ENCODE measurements around the gene CFAP52.
"Not testable (repeated sequence)": the region's sequence is repeated elsewhere in the genome, so short reads cannot be mapped to it uniquely, and the experiment has no call there.

CFAP52 gene, protein sequence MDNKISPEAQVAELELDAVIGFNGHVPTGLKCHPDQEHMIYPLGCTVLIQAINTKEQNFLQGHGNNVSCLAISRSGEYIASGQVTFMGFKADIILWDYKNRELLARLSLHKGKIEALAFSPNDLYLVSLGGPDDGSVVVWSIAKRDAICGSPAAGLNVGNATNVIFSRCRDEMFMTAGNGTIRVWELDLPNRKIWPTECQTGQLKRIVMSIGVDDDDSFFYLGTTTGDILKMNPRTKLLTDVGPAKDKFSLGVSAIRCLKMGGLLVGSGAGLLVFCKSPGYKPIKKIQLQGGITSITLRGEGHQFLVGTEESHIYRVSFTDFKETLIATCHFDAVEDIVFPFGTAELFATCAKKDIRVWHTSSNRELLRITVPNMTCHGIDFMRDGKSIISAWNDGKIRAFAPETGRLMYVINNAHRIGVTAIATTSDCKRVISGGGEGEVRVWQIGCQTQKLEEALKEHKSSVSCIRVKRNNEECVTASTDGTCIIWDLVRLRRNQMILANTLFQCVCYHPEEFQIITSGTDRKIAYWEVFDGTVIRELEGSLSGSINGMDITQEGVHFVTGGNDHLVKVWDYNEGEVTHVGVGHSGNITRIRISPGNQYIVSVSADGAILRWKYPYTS

DNA sequence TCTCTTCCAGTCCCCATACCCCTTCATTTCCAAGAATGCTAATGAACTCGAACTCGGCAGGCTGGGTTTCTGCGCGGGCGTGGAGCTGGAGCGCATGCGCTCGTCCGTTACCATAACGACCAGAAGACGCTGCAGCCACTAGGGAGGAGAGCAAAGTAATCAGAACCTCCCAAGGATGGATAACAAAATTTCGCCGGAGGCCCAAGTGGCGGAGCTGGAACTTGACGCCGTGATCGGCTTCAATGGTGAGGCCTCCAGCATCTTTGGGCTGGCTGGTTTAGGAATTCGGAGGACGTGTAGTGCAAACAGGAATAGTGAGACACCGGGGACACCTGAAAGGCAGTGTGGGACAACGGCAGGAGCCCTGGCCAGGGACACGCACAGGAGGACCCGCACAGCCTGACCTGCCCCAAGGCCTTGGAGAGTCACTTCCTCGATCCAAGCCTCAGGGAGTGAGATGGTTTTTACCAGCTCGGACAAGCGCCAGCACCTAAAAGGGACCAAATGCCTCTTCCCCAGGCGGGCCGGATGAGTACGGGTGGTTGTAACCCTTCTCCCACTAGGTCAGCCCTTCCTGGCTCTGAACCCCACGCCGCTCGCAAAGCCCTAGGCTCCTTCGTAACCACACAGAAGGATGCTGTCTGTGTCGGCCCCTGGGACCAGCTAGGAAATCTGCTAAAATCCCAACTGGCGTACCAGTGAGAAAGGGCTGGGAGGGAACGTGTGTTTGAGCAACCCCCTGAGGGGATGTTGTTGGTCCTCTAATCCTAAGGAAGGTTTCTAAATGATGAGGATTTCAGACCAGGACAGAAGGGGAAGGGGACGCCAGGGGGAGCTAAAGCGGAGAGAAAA is at the start of gene CFAP52:
TSS of gene CFAP52 (plus strand) at position 122 of the 852 bp plus-strand sequence. CDS start at position 176, 54 bp downstream.
- no peak for DNase-seq

DNA sequence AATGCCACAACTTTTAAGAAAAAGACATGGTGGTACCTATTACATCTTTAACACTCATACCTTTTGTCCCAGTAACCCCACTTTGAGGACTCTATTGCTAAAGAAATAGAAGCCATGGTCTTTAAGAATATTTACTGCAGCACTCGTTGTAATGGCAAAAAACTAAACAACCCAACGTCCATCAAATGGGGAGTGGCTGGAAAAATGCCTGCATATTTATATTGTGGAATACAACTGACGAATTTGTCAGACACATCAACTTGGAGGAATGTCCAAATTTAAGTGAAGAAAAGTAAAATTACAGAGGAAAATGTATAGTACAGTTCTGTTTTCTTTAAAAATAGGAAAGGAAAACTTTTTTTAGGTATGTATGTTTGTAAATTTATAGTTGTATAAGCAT is 48.7 kb upstream of the CFAP52 start:
- no peak for DNase-seq

DNA sequence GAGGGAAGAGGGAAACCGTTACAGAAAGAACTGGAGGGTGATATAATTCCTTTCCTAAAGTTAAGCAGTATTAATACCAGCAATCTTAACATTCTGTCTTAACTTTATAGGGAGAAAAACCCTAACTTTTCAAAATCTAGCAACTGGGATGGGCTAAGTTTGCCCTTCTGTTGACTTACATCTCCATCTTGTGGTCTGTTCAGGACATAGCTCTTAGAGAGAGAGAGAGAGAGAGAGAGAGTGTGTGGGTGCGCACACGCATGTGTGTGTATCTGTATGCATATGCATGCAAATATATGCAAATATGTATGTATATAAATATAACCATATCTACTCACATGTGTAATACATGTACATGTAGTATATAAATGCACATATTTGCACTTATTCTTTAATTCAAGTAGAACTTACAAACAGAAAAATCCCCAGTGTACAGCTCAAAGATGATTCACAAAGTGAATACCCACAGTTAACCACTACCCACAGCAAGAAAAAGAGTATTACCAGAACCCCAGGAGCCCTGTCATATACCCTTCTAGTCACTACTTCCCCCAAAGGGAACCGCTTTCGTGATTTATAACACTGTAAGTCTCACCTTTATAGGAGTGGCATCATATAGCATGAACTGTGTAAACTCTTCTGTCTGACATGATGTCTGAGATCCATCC is 47.3 kb upstream of the CFAP52 start:
- no peak for DNase-seq

DNA sequence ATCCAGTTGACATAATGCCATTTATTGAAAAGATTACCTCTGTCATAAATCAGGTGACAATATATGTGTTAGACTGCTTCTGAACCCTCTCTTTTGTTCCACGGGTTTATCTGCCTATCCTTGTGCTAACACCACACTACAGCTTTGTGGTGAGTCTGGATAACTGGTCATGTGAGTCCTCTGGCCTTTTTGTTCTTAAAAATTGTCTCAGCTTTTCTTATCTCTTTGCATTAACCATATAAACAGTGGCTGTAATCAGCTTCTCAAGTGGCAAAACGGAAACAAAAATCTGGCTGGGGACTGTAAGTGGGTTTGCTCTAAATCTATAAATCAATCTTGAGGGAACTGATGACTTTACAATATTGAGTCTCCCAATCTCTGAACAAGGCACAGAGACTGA is 45.4 kb upstream of the CFAP52 start:
- DNase-seq: no peak

DNA sequence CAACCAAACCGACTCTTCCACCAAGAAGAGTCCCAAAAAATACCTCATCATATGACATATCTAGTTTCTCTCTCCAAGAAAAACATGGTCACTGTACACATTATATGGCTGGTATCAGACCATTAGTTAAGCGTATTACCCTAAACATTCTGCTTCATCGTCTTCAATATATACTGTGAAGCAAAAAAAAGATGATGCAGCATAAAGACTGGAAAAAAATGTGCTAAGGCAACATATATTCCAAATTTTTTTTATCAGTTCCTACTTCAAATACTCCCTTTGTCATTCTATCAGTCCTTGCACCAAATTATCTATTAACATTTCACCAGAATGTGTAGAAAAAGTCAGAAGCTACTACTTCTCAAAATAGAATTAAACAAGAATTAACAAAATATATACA is 43.7 kb upstream of the CFAP52 start:
- no peak for DNase-seq

DNA sequence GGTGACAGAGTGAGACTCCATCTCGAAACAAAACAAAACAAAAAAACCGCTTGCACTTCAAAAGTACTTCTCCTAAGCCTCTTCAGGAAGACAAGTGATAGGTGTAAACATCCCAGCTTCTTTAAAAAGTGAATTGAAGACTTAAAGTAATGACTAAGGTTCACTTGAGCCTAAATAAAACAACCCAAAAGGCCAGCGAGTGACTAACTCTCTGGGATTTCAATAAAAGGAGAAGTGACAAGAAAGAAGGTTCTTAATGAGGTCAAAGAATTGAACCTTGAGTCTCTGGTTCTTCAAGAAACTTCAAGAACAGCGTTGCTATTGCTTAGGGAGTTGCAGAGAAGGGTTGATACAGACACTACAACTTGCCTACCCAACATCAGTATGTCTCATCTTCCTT is 43.0 kb upstream of the CFAP52 start:
- DNase-seq: no peak

DNA sequence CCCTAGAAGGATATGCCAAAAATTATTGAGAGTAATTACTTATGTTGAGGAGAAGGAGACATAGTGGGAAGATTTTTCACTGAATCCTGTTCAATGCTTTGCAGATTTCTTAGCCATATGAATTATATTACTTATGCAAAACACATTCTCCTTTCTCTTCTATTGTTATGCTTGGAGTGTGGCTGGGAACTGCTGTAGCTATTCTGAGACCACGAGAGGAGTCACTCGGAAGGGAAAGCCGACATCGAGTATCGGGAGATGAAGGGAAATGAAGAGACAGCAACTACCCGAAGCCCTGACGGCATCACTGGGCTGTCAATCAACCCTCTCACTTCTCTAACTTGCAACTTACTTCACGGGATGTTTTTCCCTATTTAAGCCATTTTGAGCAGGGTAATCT is 40.4 kb upstream of the CFAP52 start:
- no peak for DNase-seq

DNA sequence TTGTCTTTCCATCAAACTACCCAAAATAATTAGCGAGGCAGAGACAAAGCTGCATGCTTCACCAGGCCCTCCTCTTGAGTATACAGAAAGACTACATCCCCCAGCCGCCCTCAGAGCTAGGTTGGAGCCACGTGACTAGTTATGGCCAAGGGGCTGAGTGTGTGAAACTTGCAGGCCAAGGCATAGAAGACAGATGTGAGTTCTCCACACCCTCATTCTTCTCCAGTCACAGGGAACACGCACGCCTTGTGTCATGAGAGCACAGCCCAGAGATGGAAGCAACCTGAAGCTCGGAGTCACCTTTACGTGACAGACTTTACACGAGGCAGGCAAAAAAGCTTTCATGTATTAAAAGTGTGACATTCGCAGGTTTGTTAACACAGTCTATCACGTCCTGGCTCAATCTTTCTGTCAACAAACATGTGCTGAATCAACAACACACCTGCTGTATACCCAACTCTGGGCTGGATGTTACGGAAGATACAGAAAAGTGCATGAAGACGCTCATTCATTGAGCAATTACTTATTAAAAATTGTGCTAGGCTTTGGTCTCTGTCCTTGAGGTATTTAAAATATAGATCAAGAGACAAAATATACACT is 39.2 kb upstream of the CFAP52 start:
- DNase-seq: no peak

DNA sequence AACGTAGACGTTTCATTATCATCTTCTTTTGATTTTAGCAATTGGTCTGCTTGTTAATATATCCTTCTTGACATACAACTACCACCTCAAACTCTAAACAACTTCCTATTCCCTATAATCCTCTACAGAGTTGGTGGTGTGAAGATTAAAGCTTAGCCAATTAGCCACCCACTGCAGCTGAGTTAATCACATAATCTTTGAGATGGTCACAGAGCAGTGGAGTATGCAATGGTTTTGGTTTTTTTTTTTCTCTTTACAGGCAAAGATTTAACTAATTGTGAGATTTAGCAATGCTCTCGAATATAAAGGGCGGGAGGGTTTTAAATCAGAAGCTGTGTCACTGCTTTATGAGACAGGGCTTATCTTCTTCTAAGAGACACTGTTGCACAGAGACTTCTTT is 37.8 kb upstream of the CFAP52 start:
- DNase-seq: no peak

DNA sequence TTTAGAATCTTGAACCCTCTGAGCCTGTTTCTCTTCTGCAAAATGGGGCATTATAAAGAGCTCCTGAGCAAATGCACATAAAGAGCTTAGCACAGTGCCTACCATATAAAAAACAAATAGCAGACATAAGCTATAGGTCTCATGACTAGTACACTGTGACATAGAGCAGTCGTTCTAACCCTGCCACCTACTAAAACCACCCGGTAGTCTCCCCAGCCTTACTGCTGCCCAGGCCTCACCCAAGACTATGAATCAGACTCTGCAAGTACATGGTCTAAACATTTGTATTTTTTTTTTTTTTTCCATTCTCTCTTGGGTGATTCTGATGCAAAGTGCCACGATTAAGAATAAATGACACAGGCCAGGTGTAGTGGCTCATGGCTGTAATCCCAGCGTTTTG is 34.7 kb upstream of the CFAP52 start:
- DNase-seq: no peak

DNA sequence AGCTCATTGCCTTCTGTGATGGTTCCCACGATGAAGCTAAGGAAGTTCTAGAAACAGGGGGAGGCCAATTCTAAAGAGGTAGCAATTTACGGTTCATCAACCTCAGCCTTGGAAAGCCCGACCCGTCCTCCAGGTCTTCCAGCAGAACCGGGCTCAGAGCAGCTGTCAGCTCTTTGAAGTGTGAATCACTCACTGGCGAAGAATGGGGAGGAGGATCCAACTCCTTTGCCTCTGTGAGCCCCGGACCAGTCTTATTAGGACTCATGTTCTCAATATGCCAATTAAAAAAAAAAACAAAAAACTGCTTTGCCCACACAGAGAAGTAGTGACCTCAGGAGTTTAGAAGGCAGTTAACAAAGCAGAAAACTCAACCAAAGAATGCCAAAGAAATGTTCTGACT is 32.2 kb upstream of the CFAP52 start:
- no peak for DNase-seq

DNA sequence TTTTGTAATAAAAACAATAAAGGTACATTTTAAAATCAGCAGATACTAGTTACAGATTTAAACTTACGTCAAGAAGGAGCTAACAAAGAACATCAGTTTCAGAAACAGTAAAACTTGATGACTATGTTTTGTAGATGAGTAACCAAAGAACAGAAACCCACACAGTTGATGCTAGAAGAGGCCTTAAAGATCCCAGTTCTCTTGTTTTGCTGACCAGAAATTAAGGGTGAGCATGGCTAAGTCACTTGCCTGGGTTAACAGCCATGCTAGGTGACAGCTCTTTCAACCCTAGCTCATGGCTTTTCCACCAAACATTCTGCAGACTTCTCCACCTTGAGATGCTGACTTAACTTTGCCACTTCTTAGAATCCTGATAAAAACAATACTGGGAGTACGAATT is 27.2 kb upstream of the CFAP52 start:
- DNase-seq: no peak

DNA sequence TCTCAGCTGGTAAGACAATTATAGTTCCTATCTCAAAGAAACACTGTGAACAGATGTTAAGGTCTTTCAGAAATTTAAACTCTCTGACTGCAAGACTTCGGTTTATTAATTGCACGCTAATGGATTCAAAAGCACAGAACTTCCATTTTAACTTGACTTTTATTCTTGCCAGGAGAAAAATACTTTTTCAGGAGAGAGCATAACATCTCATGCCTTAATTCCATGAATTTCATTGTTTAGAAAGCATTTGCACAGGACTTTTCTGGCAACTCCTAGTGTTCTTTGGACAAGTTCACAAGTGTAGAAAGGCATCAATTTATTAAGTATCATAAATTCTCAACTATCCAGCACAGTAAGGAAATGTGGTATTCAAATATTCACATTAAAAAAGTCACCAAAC is 23.3 kb upstream of the CFAP52 start:
- DNase-seq: no peak

DNA sequence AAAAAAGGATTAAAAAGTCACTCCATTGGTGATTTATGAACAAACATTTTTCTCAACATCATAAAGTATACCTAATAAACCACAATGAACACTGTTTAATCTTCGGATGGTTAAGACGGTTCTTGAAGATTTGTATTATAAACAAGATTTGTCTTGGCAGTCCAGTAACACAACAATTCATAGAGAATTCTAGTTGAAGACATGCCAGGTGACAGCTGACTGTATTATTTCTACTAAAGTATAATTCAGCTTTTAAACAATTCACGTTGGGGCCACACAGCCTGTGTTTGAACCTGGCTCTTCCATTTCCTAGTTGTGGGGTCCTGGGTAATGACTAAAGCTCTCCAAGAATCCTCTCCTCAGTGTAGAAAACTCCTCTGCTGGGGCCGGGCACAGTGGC is 22.8 kb upstream of the CFAP52 start:
- no peak for DNase-seq

DNA sequence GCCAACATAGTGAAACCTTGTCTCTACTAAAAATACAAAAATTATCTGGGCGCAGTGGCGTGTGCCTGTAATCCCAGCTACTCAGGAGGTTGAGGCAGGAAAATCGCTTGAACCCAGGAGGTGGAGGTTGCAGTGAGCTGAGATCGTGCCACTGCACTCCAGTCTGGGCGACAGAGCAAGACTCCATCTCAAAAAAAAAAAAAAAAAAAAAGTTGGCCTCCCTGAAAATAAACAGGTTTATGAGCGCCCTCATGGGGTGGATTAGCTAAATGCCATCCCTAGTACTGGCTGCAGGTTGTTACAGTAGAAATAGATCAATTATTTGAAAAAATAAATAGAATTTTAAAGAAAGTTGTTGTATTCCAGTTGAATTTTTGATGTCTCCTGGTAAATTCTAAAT is 21.7 kb upstream of the CFAP52 start:
- DNase-seq: not testable (repeated sequence)

DNA sequence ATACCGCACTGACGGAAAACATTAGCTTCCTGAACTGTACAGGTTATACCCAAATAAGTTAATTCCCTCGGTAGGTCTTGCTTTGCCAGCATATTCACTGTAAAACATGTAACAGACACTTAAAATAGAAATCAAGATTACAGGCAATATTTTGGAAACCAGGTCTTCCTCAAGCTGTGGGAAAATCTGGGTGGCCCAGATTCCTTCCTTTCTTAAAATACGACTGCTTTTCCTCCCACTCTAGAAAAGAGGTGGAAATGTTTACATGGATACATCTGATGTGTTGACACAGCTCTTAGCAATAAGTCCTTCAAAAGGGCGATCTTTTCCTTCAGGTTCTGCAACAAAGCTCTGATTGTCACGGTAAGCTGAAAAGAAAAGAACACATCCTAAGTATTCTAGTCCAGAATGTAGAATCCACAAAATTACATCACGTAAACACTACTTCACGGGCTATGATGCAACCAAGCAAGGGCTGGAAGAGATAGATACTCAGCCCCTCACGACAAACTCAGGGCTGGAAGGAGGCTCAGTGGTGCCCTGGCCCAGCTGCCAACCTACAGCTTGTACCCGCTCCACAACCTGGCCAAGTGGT is 19.2 kb upstream of the CFAP52 start:
- no peak for DNase-seq

DNA sequence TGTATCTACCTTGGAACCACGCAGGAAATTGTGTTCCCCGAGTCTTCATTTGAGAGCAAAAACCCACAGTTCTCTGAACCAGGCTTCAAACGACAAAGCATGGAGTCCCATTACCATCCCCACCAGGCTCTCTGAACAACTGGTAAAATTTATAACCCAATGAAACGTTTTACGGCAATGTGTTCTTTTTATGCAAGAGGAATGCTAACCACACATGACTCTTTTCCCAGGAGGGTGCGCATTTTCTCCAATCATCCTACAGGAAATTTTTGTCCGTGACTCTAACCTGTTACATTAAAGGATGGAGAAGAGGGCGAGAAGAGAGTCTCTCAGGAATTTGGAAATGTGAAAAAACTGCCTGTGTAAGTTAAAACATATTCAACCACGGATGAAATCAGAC is 18.6 kb upstream of the CFAP52 start:
- DNase-seq: no peak

DNA sequence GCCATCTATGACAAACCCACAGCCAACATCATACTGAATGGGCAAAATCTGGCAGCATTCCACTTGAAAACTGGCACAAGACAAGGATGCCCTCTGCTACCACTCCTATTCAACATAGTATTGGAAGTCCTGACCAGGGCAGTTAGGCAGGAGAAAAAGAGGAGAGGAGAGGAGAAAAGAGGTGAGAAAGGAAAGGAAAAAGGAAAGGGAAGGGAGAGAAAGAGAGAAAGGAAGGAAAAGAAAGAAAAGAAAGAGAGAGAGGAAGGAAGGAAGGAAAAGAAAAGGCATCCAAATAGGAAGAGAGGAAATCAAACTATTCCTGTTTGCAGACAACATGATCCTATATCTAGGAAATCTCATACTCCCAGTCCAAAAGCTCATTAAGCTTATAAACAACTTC is 12.3 kb upstream of the CFAP52 start:
- no peak for DNase-seq

DNA sequence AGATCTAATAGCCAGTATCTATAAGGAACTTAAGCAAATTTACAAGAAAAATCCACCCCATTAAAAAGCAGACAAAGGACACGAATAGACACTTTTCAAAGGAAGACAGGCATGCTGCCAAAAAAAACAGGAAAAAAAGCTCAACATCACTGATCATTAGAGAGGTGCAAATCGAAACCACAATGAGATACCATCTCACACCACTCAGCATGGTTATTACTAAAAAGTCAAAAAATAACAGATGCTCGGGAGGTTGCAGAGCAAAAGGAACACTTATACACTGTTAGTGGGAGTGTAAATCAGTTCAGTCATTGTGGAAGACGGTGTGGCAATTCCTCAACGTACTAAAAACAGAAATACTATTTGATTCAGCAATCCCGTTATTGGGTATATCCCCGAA is 10.4 kb upstream of the CFAP52 start:
- DNase-seq: no peak

DNA sequence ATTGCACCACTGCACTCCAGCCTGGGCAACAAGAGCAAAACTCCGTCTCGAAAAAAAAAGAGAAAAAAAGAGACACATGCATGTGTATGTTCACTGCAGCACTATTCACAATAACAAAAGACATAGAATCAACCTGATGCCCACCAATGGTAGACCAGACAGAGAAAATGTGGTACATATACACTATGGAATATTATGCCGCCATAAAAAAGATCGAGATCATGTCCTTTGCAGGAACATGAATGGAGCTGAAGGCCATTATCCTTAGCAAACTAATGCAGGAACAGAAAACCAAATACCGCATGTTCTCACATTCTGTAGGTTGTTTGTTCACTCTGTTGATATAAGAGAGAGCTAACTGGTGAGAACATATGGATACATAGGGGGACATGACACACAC is 9.7 kb upstream of the CFAP52 start:
- not testable (repeated sequence) for DNase-seq

DNA sequence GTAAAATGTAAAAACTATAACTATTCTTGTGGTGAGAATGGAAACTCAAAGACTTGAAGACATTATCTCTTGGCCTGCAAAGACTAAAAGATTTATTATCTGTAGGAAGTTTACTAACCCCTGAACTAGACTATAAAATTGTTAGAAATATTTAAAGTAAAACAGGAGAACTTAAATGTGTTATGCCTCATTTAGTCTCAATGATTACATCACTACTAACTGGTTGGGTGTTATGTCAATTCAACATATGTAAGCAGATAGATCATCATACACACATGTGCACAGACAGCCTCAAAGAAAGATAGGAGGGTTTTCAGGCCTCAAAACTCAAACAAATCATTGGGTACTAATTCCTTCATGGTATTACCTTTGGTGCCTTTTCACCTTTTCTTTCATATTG is 8.4 kb upstream of the CFAP52 start:
- no peak for DNase-seq

DNA sequence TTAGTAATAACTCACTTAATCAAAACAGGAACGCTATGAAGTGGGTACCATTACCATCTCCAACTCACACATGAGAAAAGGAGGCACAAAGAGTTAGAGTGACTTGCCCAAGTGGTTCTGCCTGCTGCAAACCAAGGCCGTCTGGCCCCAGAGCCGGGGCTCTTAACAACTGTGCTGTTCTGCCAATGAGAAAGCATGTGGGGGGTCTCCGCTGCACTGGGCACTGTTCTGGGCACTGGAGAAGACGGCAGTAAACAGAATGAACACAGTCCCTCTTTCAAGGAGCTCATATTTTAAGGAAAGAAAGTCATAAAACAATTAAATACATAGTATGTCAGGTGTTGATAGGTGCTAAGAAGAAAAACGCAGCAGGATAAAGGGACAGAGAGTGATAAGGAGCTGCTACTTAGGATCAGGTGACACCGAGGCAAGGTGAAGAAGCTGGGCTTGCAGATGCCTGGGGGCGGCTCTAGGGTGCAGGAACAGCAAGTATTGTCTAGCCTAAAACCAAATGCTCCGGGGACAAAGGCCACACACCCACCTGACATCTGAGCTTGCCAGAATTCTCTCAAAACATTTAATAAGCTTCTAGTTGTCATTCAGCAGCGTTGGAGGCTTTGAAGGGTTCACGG is 7.4 kb upstream of the CFAP52 start:
- no peak for DNase-seq

Measured in NCI-H2107 (cell line).